Adipose tissue (tissue), 3 donors: ENCODE measurements around the gene MEI1. TPM values are rescaled to one million over a fixed set of nuclear protein-coding genes. Genes with fewer than 3 reads are reported as not detected.
"Not testable (repeated sequence)": the region's sequence is repeated elsewhere in the genome, so short reads cannot be mapped to it uniquely, and the experiment has no call there.

Experiments used
- H3K27ac ChIP-seq: one replicate; pipeline ENCODE4 v1.5.1; 2013; ENCODE audit warnings: low read depth, low read length
- WGBS, 3 donors: extraction: QIAGEN DNeasy Blood & Tissue Kit; methylation state at CpG; one replicate each; pipeline ENCODE4 v1.1.7; 2013; 5-methylcytosine and 5-hydroxymethylcytosine counted together
- polyA plus RNA-seq, 3 donors: library from polyadenylated mRNA; stranded (reverse); fragments of 200-250 nt; gene quantifications; one replicate each; pipeline ENCODE4 v1.2.3, GENCODE V29; 2013
- donor health status: healthy with polysubstance abuse.
- donor health status: Bipolar disorder and iron deficiency.
- donor health status: healthy.

MEI1 gene
- polyA plus RNA-seq, 3 donors: 0.34 to 1.6 (median 0.86) TPM

DNA sequence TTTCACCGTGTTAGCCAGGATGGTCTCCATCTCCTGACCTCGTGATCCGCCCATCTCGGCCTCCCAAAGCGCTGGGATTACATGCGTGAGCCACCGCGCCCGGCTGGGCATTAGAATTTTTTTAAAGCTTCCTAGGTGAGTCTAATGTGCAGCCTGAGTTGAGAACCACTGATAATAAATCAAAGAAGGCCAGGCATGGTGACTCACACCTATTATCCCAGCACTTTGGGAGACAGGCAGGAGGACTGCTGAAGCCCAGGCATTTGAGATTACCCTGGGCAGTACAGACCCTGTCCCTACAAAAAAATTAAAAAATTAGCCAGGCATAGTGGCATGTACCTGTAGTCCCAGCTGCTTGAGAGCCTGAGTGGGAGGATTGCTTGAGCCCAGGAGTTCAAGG is 13.7 kb downstream of the MEI1 start:
- WGBS, 3 donors: 87 to 97% (median 96%) methylated on average over 9 of the region's 9 CpGs
- H3K27ac ChIP-seq: no peak overlapping the region

DNA sequence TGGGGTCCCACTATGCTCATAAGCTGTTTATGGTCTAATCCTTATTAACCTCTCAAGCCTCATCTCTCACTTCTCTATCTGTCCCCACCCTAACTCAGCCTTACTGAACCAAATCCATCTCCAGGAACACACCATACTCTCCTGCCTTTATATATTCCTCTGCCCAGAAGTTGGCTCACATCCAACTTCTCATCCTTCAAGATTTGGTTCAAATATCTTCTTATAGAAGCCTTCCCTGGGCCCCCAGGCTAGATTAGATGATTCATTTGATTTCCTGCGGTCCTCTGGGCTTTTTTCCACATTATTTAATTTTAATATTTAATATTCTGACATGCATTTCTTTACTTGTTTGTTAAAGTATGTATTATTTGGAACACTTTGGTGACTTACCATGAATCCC is 23.2 kb downstream of the MEI1 start:
- H3K27ac ChIP-seq: no peak overlapping the region
- WGBS, 3 donors: 64 to 87% (median 85%) methylated on average over 1 of the region's 1 CpG

DNA sequence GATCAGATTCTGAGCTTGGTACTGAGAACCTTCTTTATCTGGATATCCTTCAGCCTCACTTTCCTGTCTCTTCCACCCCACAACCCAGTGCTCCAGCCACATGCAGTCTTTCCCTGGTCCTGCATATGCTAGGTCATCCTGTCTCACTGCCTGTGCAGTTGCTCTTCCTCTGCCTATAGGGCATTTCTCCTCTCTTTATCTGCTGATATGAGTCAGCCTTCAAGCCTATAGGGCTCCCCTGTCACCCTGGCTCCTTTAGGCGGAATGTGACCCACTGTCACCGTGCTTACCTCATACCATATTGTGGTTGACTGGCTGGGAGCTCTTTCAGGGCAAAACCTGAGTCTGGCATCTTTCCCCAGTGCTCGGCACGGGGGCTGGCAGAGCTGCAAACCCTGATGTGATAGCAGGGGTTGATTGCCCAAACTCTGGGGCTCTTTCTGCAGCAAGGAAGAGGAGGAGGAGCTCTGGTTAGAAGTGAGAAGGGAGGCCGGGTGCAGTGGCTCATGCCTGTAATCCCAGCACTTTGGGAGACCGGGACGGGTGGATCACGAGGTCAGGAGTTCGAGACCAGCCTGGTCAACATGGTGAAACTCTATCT is 26.3 kb downstream of the MEI1 start:
- WGBS, 3 donors: 79 to 87% (median 86%) methylated on average over 9 of the region's 9 CpGs
- H3K27ac ChIP-seq: no peak overlapping the region

DNA sequence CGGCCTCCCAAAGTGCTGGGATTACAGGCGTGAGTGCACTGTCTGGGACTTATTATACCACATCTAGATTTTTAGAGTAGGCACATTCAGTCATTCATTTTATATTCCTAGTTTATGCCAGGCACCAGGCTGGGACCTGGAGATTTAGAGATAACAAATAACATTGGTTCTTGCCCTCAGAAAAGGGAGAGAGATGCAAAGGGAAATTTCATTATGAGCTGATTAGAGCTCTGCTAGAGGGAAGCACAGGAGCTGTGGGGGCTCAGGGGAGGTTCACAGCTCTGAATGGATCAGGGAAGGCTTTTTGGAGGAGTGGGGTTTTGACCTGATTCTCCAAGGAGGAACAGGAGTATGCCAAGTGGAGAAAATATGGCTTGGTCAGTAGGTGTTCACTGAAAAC is 32.3 kb downstream of the MEI1 start:
- WGBS, 3 donors: 83 to 92% (median 85%) methylated on average over 2 of the region's 2 CpGs
- H3K27ac ChIP-seq: no peak overlapping the region

DNA sequence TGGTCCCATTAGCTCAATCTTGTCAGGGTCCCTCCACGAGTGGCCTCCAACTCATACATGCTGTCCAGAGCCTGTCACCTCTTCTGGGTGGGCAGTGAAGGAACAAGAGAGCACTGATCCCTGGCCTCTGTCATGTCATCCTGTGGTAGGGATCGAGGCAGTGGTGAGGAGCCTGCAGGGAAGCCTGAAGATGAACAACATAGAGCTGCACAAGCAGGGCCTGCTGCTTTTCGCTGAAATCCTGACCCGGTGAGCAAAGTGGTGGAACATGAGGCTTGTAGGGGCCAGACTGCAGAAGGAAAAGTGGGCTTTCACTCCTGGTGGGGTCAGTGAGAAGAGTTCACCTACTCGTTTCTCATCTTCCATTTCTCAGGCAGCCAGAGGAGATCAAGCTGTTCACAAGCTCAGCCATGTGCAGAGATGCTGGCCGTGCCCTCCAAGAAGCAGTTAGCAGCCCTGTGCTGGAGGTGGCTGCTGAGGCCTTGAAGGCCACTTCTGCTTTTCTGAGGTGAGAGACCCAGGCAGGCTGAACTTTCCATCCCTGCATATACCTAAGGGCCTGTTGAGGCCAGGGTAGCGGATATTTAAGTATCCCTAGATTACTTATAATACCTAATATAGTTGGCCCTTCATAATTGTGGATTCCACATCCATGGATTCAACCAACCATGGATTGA is 32.9 kb downstream of the MEI1 start:
- H3K27ac ChIP-seq: no peak overlapping the region
- WGBS, 3 donors: 86 to 89% (median 89%) methylated on average over 7 of the region's 7 CpGs

DNA sequence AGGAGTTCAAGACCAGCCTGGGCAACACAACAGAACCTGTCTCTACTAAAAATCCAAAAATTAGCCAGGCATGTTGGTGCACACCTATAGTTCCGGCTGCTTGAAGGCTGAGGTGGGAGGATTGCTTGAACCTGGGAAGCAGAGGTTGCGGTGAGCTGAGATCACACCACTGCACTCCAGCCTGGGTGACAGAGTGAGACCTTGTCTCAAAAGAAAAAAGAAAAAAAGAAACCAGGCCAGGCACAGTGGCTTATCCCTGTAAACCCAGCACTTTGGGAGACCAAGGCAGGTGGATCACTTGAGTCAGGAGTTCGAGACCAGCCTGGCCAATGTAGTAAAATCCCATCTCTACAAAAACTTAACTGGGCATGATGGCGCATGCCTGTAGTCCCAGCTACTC is 33.9 kb downstream of the MEI1 start:
- WGBS, 3 donors: 93 to 97% (median 96%) methylated on average over 4 of the region's 4 CpGs
- not testable (repeated sequence) for H3K27ac ChIP-seq

DNA sequence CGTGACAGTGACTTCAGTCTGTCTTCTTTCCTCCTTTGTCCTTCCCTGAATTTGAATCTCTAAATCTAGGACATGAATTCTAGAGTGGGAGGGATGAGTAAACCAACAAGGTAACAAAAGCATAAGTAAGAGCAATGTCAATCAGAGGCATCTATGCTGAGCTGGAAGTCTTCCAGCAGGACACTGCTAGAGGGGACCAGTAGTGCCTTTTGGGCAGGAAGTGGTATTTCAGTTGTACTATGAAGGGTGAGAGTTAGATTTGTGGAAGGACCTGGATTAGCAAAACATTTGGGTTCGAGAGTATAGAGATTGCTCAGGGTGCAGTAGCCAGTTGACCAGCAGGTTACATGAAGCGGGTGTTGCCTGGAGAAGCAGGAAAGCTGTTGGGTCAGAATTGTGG is 40.3 kb downstream of the MEI1 start:
- WGBS, 3 donors: 84 to 91% (median 89%) methylated on average over 3 of the region's 3 CpGs

DNA sequence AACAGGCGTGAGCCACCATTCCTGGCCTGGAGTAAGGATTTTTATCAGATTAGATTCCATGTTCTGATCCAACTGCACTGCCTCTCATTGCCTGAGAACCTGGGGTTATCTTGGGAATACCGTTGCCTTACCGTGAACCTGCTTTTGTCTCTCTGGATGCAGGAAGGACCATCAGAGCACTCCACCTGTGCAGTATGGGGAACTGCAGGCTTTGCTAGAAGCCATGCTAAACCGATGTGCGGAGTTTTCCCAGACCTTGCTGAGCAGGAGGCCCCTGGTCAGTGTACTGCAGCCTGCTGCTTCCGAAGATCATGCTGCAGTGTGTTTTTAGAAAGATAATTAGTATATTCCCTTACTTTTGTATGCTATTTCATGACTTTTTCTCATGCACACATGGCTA is 43.6 kb downstream of the MEI1 start:
- 40 to 67% (median 59%) methylated on average over 6 of the region's 6 CpGs for WGBS, 3 donors
- H3K27ac ChIP-seq: no peak overlapping the region

More for the DNA sequence above, 40.3 kb downstream of the MEI1 start:
- no peak overlapping the region for H3K27ac ChIP-seq

DNA sequence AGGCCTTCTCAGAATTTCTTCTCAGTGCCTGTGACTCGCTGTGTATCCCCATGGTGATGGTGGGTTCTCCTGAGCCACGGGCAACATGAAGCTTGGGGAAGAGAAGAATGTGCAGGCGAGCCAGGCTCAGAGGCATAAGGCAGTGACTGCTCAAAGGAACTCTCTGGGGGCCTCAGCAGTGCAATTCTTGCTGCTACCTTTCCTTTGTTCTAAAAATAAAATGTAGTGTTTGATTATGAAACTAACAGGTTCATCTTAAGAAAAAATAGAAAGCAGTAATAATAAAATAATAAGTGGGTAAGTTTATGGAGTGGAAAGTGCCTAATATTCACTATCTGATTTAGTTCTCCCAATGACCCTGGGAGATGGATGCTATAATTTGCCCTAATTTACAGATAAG is 46.7 kb downstream of the MEI1 start:
- no peak overlapping the region for H3K27ac ChIP-seq
- WGBS, 3 donors: 54 to 70% (median 67%) methylated on average over 3 of the region's 3 CpGs

DNA sequence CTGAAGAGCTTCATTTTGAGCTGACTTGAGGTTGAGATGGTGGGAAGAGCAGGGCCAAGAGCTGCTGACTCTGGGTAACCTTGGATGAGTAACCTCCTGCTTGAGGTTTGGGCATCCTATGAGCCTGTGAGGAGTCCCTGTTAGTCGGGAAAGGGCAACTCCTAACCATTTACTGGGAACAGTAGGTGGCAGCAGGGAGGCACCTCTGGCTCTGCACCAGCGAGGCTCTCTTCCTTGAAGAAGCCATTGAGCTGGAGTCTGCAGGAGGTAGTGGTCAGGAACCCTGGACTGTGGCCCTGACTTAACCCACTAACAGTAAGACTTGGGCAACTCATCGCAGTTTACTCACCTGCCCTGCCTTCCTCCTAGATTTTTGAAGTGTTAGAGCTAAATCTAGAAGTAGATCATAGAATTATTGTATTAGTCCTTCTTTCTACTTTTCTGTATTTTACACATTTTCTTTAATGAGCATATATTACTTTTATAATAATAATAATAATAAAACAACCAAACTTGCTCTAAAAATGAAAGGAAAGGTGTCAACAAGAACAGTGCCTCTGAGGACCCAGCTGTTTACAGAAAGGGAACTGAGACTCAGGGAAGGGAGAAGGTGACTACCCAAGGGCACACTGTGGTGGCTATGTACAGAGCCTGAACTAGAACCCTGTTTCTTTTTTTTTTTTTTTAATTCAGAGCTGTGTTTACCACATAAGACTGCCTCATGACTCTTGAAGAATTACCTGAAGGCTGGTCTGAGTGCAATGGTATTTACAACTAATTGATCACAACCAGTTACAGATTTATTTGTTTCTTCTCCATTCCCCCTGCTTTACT is 47.5 kb downstream of the MEI1 start:
- no peak overlapping the region for H3K27ac ChIP-seq
- 3 to 7% (median 4%) methylated on average over 3 of the region's 3 CpGs for WGBS, 3 donors

DNA sequence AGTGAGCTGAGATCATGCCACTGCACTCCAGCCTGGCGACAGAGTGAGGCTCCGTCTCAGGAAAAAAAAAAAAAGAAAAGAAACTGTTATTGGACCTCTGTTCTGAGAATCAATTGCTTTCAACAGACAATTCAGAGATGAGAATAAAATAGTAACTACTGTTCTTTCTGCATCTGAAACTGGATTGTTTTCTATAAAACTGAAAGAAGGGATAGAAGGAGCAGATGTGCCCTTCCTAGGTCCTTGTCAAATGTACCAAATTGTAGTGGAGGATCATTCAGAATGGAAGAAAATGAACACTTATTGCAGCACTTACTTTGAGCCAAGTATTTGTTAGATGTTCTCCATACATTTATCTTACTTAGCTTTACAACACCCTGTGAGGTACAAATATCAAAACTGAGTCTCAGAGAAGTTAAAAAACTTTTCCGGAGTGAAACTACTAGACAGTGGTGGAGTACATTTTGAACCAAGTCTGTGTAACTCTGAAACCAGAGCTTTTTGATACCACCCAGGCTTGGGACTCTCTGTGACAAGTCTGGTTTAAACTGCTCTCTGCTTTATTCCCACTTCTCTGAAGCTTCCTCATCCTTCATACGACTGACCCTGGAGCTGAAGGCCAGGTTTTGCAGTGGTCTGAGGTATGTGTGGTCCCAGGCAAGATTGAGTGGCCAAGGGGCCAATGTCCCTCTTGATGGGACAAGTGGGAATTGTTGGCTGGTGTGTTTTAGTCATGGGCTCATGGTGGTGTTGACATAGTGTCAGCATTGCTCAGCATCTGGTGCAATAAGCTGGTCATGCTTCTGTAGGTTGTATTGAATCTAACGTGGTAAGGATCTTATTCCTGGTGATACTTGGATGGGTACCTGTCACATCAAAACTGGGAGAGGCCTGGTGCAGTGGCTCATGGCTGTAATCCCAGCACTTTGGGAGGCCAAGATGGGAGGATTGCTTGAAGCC is 53.0 kb downstream of the MEI1 start:
- 75 to 80% (median 77%) methylated on average over 5 of the region's 5 CpGs for WGBS, 3 donors
- H3K27ac ChIP-seq: no peak overlapping the region

DNA sequence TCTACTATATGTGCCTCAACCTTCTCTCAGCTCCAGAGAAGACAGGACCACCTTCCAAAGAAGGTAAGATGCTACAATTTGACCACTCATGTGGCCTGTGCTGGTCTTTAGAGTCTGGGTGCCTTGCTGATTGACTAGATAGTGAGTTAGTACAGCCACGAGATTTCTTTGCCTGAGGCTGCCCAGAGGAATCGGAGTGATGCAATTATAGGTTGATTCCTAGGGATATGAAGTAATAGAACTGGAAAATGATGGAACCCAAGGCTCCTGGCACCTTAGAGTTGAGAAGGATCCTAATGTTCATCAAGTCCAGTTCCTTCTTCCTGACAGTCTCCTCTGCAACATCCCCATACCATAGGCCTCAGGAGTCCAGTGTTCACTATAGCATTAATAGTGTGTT is 54.7 kb downstream of the MEI1 start:
- no peak overlapping the region for H3K27ac ChIP-seq
- WGBS, 3 donors: 42 to 48% (median 46%) methylated on average over 2 of the region's 2 CpGs

DNA sequence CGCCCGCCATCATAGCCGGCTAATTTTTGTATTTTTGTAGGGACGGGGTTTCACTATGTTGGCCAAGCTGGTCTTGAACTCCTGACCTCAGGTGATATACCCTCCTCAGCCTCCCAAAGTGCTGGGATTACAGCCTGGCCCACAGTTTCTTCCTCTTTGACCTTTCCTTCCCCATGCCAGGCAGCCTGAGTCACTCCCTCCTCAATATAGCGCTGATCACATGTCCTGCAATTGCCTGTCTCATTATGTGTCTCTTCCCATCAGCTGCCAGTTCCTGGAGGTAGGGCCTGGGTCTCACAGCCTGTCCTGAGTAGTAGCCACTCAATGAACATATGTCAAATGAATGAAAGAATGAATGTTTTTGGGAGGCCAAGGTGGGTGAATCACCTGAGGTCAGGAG is 58.2 kb downstream of the MEI1 start:
- 89 to 96% (median 95%) methylated on average over 5 of the region's 5 CpGs for WGBS, 3 donors
- no peak overlapping the region for H3K27ac ChIP-seq

DNA sequence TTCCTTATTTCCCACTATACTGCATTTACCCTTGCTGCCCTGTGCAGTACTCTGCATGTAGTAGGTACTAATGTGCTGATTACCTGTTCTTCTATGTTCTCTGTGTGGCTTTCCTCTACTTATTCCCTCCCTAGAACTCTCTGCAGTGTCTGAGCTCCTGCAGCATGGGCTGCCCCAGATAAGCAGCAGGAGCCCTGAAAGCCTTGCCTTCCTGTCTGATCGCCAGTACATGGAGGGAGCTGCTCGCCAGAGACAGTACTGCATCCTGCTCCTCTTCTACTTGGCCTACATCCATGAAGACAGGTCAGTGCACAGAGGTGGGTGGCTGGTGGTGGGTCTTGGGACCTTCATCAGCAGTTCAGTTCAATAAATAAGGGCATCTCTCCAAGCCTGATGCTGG is 58.9 kb downstream of the MEI1 start:
- H3K27ac ChIP-seq: no peak overlapping the region
- 70 to 86% (median 81%) methylated on average over 2 of the region's 2 CpGs for WGBS, 3 donors

DNA sequence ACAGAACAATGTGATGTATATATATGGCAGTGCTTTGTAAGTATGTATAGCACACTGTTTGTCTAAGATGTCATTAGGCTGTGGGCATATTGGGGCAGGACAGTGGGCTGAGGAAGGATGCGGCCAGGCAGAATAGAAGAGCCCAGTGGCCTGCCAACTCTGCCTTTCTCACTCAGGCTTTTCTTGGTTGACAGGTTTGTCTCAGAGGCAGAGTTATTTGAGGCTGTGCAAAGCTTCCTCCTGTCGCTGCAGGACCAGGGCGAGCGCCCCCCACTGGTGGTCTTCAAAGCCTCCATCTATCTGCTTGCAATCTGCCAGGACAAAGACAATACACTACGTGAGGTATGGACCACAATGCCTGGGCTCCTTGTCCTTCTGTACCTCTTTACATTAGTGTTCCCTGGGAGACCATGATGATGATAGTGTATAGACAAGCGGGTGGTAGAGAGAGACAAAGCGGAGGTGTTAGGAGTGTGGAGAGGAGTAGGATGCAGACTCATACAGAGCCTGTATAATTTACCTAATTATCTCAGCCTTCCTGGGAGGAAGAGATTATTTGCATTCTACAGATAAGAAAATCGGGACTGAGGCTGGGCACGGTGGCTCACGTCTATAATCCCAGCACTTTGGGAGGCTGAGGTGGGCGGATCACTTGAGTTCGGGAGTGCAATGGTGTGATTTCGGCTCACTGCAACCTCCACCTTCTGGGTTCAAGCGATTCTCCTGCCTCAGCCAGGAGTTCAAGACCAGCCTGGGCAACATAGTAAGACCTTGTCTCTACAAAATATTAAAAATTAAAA is 63.9 kb downstream of the MEI1 start:
- WGBS, 3 donors: 48 to 69% (median 66%) methylated on average over 14 of the region's 14 CpGs
- no peak overlapping the region for H3K27ac ChIP-seq

DNA sequence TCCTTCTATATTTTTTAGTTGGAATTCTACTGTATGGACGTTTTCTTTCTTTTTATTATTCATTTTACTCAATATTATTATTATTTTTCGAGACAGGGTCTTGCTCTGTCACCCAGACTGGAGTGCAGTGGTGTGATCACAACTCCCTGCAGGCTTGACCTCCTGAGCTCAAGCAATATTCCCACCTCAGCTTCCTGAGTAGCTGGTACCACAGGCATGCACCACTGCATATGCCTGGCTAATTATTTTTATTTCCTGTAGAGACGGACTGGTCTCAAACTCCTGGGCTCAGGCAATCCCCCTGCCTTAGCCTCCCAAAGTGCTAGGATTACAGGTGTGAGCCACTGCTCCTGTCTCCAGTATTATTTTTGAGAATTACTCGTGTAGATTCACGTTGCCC is 67.2 kb downstream of the MEI1 start:
- 64 to 71% (median 70%) methylated on average over 5 of the region's 5 CpGs for WGBS, 3 donors
- no peak overlapping the region for H3K27ac ChIP-seq

DNA sequence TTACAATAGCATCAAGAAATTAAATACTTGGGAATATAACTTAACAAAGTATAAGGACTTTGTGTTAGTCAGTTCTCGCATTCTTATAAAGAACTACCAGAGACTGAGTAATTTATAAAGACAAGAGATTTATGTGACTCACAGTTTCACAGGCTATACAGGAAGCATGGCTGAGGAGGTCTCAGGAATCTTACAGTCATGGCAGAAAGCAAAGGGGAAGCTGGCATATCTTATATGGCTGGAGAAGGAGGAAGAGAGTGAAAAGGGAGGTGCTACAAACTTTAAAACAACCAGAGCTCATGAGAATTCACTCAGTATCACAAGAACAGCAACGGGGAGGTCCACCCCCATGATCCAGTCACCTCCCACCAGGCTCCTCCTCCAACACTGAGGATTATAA is 69.1 kb downstream of the MEI1 start:
- H3K27ac ChIP-seq: no peak overlapping the region
- WGBS, 3 donors: 37 to 60% (median 43%) methylated on average over 2 of the region's 2 CpGs
